Stimulated activated CD8-positive, alpha-beta memory T cell treated with anti-CD3 and anti-CD28 coated beads, Interleukin-2, amount 100 ng/mL, for 1 hour (primary cell): Measurements from ENCODE around the gene CMKLR1.

Source experiments
- DNase-seq, 2 donors: peaks; one replicate each; pipeline ENCODE4 v3.0.0-alpha.2; 2020; ENCODE audit warnings: low read depth in 2 of 2

Gene CMKLR1

GRCh38 chr12:108315486-108316105 lies 23.5 kb downstream of the CMKLR1 start:
- DNase-seq, result no peak

GRCh38 chr12:108313606-108314351 lies 25.3 kb downstream of the CMKLR1 start:
- no peak for DNase-seq

DNA sequence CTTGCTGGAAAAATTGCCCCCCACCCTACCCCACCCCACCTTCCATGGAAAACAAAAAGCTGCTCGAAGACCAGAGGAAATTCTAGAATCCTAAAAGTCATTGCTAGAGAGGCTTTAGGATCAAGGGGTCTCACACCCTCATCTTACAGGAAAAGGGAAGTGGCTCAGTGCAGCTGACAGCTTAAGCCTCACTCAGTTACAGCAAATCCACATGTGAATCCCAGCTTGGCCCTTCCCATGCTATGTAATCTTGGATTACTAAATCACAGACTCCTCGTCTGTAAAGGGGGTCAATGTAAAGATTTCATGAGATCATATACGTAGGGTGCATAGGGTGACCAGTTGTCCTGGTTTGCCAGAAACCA lies 25.9 kb downstream of the CMKLR1 start:
- DNase-seq, result no peak

DNA sequence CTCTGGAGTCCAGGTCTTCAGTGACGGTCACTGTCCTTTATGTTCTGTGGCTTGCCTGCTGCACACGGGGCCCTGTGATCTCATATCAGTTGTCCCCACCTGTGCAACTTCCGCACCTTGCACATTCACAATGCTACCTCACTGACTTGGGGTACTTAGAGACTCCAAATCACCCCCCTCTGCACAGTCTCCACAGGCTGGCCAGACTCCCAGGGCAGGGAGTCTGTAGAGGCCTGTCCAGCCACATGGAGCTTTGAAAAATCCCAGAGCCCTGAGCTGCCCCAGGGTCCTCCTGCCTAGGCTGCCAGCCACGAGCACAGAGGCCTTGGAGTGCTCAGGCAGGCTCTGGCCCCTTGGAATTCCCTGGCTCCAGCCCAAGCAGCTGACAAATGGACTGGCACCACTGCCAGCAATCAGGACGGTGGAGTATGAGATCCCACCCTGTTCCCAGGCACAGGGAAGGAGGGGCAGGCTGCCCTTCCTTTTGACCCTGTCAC lies 26.4 kb downstream of the CMKLR1 start:
- no peak for DNase-seq

- DNase-seq, result no peak
Observed at GRCh38 chr12:108312073-108312659, 26.9 kb downstream of the CMKLR1 start.

- DNase-seq, result no peak
Observed at GRCh38 chr12:108311605-108312004, 27.5 kb downstream of the CMKLR1 start.

DNA sequence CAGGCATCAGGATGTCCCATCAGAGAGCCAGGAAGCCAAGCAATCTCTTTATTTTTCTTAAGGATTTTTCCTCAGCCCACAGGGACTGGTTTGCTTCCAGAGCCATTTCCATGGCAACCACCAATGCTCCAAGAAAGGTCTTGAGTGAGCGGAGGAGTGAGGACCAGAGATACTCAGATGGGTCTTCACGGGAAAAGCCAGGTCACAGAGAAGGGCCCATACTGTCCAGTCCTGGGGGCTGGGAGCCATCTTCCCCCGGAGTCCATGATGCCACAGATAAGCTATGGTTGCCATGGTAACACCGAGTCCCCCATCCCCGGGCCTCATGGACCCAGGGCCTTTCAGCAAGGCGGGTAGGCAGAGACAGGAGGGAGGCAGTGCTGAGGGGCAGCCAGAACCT lies 28.6 kb downstream of the CMKLR1 start:
- DNase-seq, result no peak

DNA sequence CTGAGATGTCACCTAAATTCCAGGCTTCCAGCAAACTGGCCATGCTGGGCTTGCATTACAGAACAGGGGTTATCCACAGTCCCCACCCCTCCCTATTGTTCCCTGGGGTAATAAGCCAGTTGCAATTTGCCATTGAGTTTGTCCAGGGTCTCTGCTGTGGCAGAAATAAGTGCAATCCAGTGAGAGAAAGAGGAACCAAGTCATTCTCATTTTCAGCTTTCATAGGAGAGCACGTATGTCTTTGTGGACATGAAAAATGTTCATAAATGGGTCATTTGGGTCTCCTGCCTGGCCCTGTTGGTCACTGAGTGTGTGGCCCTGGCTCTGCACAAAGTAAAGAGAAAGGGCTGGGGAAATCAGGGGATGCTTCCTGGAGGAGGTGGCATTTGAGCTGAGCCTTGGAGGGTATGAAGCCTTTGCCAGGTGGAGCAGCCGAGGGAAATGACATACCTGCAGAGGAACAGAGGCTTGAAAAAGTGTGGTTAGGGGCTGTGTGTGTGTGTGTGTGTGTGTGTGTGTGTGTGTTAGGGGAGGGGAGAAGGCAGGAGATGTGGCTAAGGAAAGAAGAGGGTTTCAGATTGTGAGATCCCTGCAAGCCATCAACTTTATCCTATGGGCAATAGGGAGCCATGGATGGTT lies 29.3 kb downstream of the CMKLR1 start:
- DNase-seq, result no peak

DNA sequence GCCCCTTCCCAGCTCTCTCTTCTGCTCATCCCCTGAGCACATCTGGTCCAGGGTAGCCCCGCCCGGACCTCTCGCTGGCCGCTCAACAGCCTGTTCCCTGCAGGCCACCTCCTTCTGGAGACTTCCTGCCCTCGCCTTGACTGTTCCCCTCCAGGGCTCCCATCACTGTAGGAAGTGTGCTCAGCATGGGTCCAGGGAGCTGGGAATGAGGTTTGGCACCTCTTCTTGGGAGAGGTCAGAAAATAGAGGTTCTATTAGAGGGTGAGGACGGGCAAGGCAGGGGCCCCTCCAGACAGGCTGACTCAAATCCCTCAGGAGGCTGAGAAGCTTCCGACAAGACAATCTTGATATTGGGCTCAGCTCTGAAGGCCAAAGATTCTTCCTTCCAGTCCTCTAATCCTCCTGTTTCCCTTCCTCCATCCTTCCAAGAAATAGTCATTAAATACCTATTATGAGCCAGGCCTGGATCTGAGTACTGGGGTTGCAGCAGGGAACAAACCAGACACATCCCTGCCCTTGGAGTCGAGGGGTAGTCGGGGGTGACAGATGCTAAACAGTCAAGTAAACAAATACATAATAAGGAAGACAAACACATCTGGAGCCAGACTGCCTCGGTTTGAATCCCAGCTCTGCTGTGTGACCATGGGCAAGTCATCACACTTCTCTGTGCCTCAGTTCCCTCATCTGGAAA lies 30.6 kb downstream of the CMKLR1 start:
- DNase-seq, result no peak

- no peak for DNase-seq
Observed at GRCh38 chr12:108307006-108307405, 32.1 kb downstream of the CMKLR1 start.

DNA sequence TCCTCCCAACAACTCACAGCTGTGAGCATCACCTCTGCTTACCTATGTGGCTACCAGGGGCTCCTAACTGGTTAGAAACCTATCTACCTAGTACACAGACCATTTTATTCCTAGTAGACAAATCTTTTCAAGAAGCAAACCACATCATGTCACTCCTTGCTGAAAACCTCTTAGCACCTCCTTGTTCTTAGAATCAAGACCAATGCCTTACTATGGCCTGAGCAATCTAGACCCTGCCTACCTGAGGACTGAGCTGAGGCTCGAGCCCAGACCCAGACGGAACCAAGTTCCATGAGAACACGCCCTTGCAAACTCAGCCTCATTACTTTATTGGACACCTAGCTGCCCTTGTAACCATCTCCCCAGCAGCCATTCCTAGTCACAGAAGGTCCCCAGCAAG lies 32.6 kb downstream of the CMKLR1 start:
- no peak for DNase-seq

DNA sequence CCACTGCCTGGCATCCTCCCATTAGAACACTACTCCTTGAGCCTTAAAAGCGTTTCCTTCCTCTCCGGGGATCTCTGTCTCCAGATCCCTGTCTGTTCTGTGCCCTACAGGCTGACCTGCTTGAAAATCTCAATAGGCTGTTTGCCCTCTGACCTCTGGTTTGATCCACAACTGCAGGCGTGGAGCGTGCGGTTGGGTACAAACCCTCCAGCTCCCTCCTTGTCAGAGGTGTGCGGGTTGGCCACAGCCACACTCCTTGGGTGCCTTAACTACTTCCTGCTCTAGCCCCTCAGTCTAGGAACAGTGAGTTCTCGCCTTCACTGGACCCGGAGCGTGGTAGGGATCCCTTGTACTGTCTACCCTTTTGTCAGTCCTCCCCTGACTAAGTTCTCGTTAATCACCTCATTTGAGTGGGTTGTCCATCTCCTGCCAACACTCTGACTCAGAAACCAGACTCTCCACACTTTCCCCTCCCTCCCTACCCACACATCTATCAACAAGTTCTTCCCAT lies 33.1 kb downstream of the CMKLR1 start:
- DNase-seq, result no peak

DNA sequence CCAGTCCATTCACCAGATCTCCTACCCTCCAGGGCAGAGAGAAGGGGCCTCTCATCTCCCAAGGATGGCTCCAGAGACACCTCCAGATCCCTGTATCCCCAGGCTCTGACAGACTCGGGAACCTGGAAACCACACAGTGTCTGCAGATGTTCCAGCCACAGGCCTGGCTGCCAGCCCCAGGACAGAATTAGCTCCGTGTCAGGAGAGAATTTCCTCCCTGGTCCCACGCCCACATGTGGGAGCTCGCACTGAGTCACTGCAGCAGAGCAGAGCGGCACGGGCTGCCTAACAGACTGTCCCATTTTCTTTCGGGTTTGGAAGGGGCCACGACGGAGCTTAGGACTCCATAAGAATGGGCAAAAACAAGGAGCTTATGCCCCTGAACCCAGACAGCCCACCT lies 33.6 kb downstream of the CMKLR1 start:
- no peak for DNase-seq

DNA sequence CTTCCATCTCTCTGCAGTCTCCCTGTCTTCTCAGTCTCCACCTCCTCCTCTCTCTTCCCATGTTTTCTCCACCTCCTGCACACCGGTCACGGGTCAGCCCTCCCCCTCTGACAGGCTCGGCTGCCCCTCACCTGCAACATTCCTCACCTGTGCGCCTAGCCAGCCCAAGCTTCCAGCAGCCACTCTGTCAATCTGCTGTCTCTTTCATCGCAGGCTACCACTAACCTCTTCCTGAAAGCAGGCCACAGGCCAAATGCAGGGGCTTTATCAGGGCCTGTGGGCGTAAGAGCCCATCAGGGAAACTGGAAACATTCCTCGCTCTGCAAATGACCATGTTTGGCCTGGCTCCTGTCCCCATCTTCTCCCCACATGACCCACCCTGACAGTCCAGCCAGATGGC lies 34.5 kb downstream of the CMKLR1 start:
- DNase-seq, result no peak

DNA sequence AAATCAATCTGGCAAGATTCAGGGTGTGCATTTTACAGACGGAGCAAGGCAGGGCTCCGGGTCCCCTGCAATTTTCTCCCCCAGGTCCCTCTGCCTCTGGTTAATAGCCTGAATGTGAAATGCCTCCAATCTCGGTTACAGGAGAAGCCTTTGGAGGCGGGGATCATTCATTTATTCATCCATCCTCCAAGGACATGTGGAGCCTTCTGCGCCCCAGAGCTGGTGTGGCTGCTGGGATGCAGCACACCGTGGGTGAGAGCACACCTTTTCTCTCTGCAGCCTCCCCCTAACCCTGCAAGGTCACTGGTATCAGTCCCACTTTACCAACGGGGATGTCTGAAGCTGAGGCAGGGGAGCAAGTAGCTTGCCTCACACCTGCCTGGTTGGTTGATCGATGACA lies 35.4 kb downstream of the CMKLR1 start:
- no peak for DNase-seq

DNA sequence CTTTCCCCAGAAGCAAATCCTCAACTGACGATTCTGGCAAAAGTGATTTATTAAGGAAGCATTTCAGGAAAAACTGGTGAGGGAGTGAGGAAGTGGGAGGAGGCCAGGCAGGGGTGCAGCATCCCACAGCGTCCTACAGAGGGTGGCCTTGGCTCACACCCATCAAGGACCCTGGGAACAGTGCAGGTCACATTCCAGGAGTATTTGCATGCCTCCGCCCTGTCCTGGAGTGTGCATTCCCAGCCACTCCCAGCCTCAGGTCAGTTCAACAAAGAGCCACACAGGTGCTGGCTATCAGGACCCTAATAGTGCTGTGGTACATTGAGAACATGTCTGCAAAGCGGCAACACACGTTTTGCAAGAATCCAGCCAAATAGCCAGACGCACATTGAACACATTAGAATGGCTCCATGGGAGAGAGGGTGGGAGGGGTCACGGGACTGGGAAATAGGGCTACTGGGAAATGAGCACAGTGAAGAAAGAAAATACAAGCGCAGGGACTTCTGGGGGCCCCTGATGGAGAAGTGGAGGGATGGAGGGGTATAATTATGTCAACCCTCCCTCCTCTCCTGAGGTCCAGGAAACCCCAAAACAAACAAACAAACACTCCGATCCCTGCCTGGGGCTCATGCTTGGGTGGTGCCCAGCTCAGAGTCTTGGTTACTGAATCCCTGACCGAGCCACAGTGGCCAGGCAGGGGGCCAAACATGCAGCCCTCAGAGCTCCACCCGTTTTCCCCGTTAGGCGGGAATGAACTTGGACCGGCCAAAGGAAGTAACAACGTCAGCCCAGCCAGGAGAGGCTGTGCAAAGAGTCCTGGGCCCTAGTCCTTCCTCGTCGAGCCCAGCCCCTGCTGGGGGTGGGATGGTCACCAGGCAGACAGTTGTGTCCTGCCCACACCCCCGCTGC lies 36.5 kb downstream of the CMKLR1 start:
- DNase-seq, result no peak

DNA sequence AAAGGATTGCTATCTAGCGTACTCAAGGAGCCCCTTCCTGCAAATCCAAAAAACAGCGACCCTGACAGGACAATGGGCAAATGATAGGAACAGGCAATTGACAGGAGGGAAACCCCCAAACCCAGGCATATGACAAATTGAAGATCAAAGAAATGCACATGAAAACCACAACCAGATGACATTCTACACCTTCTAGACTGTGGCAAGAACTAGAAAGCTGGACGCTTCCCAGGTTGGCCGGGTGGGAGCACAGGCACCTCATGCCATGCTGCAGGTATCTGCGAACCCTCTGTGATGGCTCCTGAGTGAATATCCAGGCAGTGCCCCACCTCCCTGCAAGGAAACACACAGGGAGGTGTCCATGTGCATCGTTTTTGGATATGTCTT lies 37.1 kb downstream of the CMKLR1 start:
- DNase-seq, result no peak

DNA sequence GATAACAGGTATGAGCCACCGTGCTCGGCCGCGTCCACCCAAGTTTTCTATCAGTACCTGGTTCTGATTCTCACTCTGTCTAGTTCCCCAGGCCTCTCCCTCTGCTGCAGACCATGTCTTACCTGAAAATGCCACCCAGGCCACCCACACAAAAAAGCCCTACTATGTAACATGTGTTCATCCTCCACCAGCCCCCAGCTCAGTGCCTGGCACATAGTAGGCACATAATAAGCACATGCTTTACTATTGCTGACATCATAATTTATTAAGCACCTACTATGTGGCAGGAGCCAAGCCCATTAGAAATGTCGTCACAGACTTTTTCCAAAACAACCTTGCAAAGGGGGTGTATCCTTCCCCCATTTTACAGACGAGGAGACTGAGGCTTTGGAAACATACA lies 37.8 kb downstream of the CMKLR1 start:
- no peak for DNase-seq

GRCh38 chr12:108299980-108300696 lies 39.0 kb downstream of the CMKLR1 start:
- no peak for DNase-seq

- DNase-seq, result no peak
Observed at GRCh38 chr12:108299516-108299915, 39.6 kb downstream of the CMKLR1 start.
